ENCODE results near the gene CMC1. TPM values are rescaled to one million over a fixed set of nuclear protein-coding genes. Genes with fewer than 3 reads are reported as not detected.
"Not testable (repeated sequence)": the region's sequence is repeated elsewhere in the genome, so short reads cannot be mapped to it uniquely, and the experiment has no call there.

The CMC1 gene
- 10 to 100 TPM; 20.5 to 56.8 TPM for total RNA-seq

- Mint-ChIP-seq H3K27ac (peak within 1 kb of the TSS; percentile 67 to 76), H3K4me1 (ENCODE audit: low read depth in 2 of 2) (peaks cover 45 to 51% of the 10 kb centered on the region in 2 donors), H3K4me3 (peak within 1 kb of the TSS; percentile 91), H3K36me3 (peaks cover 21% of the 10 kb centered on the region), H3K9me3 (peaks cover 6% of the 10 kb centered on the region), H3K27me3 (peaks cover 0 to 2% of the 10 kb centered on the region in 2 donors)
- ATAC-seq (peak; percentile 95 to 98), DNase-seq (ENCODE audit: low spot score) (peak; percentile 97)
These were observed at the start of gene CMC1 for GRCh38 chr3:28241221-28242160. TSS of gene CMC1 (plus strand) at chr3:28241619. CDS start at chr3:28241794, 175 bp downstream.

- H3K36me3 Mint-ChIP-seq, result peaks cover 4% of the 10 kb centered on the region
- no peak overlapping the region for H3K4me3 Mint-ChIP-seq
- peaks cover 0 to 2% of the 10 kb centered on the region in 2 donors for H3K27me3 Mint-ChIP-seq
- peaks cover 4 to 5% of the 10 kb centered on the region in 2 donors for H3K4me1 Mint-ChIP-seq (ENCODE audit: low read depth in 2 of 2)
- no peak overlapping the region for H3K27ac Mint-ChIP-seq
- ATAC-seq, result no peak
- H3K9me3 Mint-ChIP-seq, result peaks cover 3% of the 10 kb centered on the region
- DNase-seq (ENCODE audit: low spot score), result no peak
These were observed 43.3 kb upstream of the CMC1 start for GRCh38 chr3:28198161-28198560.

- peaks cover 4 to 5% of the 10 kb centered on the region in 2 donors for H3K4me1 Mint-ChIP-seq (ENCODE audit: low read depth in 2 of 2)
- H3K4me3 Mint-ChIP-seq, result no peak overlapping the region
- H3K9me3 Mint-ChIP-seq, result peaks cover 6% of the 10 kb centered on the region
- no peak for DNase-seq (ENCODE audit: low spot score)
- peaks cover 9% of the 10 kb centered on the region for H3K36me3 Mint-ChIP-seq
- ATAC-seq, result no peak
- H3K27ac Mint-ChIP-seq, result no peak overlapping the region
- H3K27me3 Mint-ChIP-seq, result peaks cover 0 to 4% of the 10 kb centered on the region in 2 donors
These were observed 42.4 kb upstream of the CMC1 start for GRCh38 chr3:28198974-28199373.

GRCh38 chr3:28199643-28200042, 41.8 kb upstream of the CMC1 start:
- not testable (repeated sequence) for ATAC-seq; H3K9me3 Mint-ChIP-seq; H3K27me3 Mint-ChIP-seq; H3K4me1 Mint-ChIP-seq (ENCODE audit: low read depth in 2 of 2); H3K27ac Mint-ChIP-seq; DNase-seq (ENCODE audit: low spot score); H3K4me3 Mint-ChIP-seq
- peaks cover 11% of the 10 kb centered on the region for H3K36me3 Mint-ChIP-seq

- ATAC-seq; H3K27me3 Mint-ChIP-seq; H3K4me3 Mint-ChIP-seq; DNase-seq (ENCODE audit: low spot score); H3K27ac Mint-ChIP-seq; H3K4me1 Mint-ChIP-seq (ENCODE audit: low read depth in 2 of 2); H3K9me3 Mint-ChIP-seq: not testable (repeated sequence)
- H3K36me3 Mint-ChIP-seq, result peaks cover 13% of the 10 kb centered on the region
These were observed 41.0 kb upstream of the CMC1 start for GRCh38 chr3:28200366-28200848.

- Mint-ChIP-seq H3K9me3 (peaks cover 3% of the 10 kb centered on the region), H3K4me1 (ENCODE audit: low read depth in 2 of 2) (peaks cover 23 to 25% of the 10 kb centered on the region in 2 donors), H3K27me3 (peaks cover 0 to 3% of the 10 kb centered on the region in 2 donors), H3K4me3 (no peak overlapping the region), H3K27ac (peak overlapping the region in 1 of 2 donors; percentile 20), H3K36me3 (peaks cover 11% of the 10 kb centered on the region)
- no peak for DNase-seq (ENCODE audit: low spot score)
- ATAC-seq, result no peak
These were observed 34.9 kb upstream of the CMC1 start for GRCh38 chr3:28206479-28206878.

GRCh38 chr3:28207000-28207733, 34.3 kb upstream of the CMC1 start:
- peak overlapping the region; percentile 19 for H3K4me3 Mint-ChIP-seq
- peaks cover 25 to 27% of the 10 kb centered on the region in 2 donors for H3K4me1 Mint-ChIP-seq (ENCODE audit: low read depth in 2 of 2)
- peaks cover 0 to 3% of the 10 kb centered on the region in 2 donors for H3K27me3 Mint-ChIP-seq
- no peak for DNase-seq (ENCODE audit: low spot score)
- peaks cover 11% of the 10 kb centered on the region for H3K36me3 Mint-ChIP-seq
- no peak overlapping the region for H3K27ac Mint-ChIP-seq
- ATAC-seq, result no peak
- H3K9me3 Mint-ChIP-seq, result peaks cover 3% of the 10 kb centered on the region

- peak overlapping the region in 1 of 2 donors; percentile 38 for H3K27ac Mint-ChIP-seq
- no peaks in the 10 kb centered on the region for H3K27me3 Mint-ChIP-seq
- no peak for DNase-seq (ENCODE audit: low spot score)
- peaks cover 20 to 27% of the 10 kb centered on the region in 2 donors for H3K4me1 Mint-ChIP-seq (ENCODE audit: low read depth in 2 of 2)
- ATAC-seq, result no peak
- peaks cover 24% of the 10 kb centered on the region for H3K36me3 Mint-ChIP-seq
- H3K4me3 Mint-ChIP-seq, result no peak overlapping the region
- H3K9me3 Mint-ChIP-seq, result peaks cover 8% of the 10 kb centered on the region
These were observed 30.3 kb upstream of the CMC1 start for GRCh38 chr3:28210968-28211713.

GRCh38 chr3:28212681-28213080, 28.7 kb upstream of the CMC1 start:
- H3K9me3 Mint-ChIP-seq, result peaks cover 12% of the 10 kb centered on the region
- ATAC-seq (no peak), DNase-seq (ENCODE audit: low spot score) (no peak)
- no peak overlapping the region for H3K4me3 Mint-ChIP-seq
- H3K4me1 Mint-ChIP-seq (ENCODE audit: low read depth in 2 of 2), result peaks cover 20 to 25% of the 10 kb centered on the region in 2 donors
- H3K27me3 Mint-ChIP-seq, result no peaks in the 10 kb centered on the region
- H3K36me3 Mint-ChIP-seq, result peaks cover 30% of the 10 kb centered on the region
- no peak overlapping the region for H3K27ac Mint-ChIP-seq

GRCh38 chr3:28215407-28215806, 26.0 kb upstream of the CMC1 start:
- peaks cover 23 to 29% of the 10 kb centered on the region in 2 donors for H3K4me1 Mint-ChIP-seq (ENCODE audit: low read depth in 2 of 2)
- no peak overlapping the region for H3K4me3 Mint-ChIP-seq
- ATAC-seq, result no peak
- H3K9me3 Mint-ChIP-seq, result peaks cover 15% of the 10 kb centered on the region
- no peak overlapping the region for H3K27ac Mint-ChIP-seq
- no peaks in the 10 kb centered on the region for H3K27me3 Mint-ChIP-seq
- no peak for DNase-seq (ENCODE audit: low spot score)
- H3K36me3 Mint-ChIP-seq, result peaks cover 37% of the 10 kb centered on the region

GRCh38 chr3:28218071-28218916, 23.1 kb upstream of the CMC1 start:
- Mint-ChIP-seq H3K27ac (peak overlapping the region; percentile 30 to 37), H3K27me3 (no peaks in the 10 kb centered on the region), H3K9me3 (peaks cover 20% of the 10 kb centered on the region), H3K4me1 (ENCODE audit: low read depth in 2 of 2) (peaks cover 11 to 21% of the 10 kb centered on the region in 2 donors), H3K36me3 (peaks cover 39% of the 10 kb centered on the region), H3K4me3 (peak overlapping the region; percentile 38)
- peak; percentile 58 to 69 for ATAC-seq
- no peak for DNase-seq (ENCODE audit: low spot score)

GRCh38 chr3:28218917-28219198, 22.6 kb upstream of the CMC1 start:
- ATAC-seq (peak in 1 of 2 donors; percentile 71), DNase-seq (ENCODE audit: low spot score) (no peak)
- Mint-ChIP-seq H3K27me3 (no peaks in the 10 kb centered on the region), H3K4me1 (ENCODE audit: low read depth in 2 of 2) (peaks cover 11 to 21% of the 10 kb centered on the region in 2 donors), H3K36me3 (peaks cover 33% of the 10 kb centered on the region), H3K27ac (peak overlapping the region; percentile 30 to 37), H3K4me3 (peak overlapping the region; percentile 38), H3K9me3 (peaks cover 20% of the 10 kb centered on the region)

Measured in natural killer cell treated with Interleukin-12 subunit alpha and Interleukin-12 subunit beta and Interleukin-15 and Interleukin-18, amount 100 ng/mL, for 72 hours (primary cell).